RWPE1 (cell line): ENCODE data around the gene WFDC13.
"Not testable (repeated sequence)": the region's sequence is repeated elsewhere in the genome, so short reads cannot be mapped to it uniquely, and the experiment has no call there.

Source experiments
- CTCF ChIA-PET: fragments of 350-600 bp; sonication (Branson Sonifier 250); formaldehyde crosslinking; extraction: SDS; loops from one replicate; lab custom pipeline; 2021; lab: Yijun Ruan, JAX
- POLR2A ChIA-PET: fragments of 400-600 bp; formaldehyde crosslinking; extraction: SDS; loops from one replicate; lab custom pipeline; 2020; ENCODE audit warnings: antibody characterized with exemption; ENCODE audit not compliant: low non-redundant PET; lab: Yijun Ruan, JAX
- DNase-seq: peaks from one replicate; pipeline ENCODE4 v3.0.0; 2012; ENCODE audit warnings: low spot score
- H3K27ac ChIP-seq: fragments of 450-650 bp; 2 replicates; pipeline ENCODE4 v1.5.1; 2017
- CTCF ChIP-seq: fragments of 450-650 bp; conservative IDR thresholded peaks from 2 replicates; pipeline ENCODE4 v1.5.1; 2017; ENCODE audit warnings: low read depth, mild to moderate bottlenecking

WFDC13 gene

DNA sequence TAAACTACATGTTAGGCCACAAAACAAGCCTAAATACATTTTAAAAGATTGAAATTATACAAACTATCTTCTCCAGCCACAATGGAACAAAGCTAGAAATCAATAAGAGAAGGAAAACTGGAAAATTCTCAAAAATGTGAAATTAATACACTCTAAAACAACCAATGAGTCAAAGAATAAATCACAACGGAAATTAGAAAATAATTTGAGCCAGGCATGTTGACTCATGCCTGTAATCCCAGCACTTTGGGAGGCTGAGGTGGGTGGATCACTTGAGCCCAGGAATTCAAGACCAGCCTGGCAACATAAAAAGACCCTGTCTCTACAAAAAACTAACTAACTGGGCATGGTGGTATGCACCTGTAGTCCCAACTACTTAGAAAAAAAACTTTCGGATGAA is 6.3 kb upstream of the WFDC13 start:
- ChIA-PET CTCF (no interaction called here), POLR2A (no interaction called here)

GRCh38 chr20:45701104-45701503 is 734 bp upstream of the WFDC13 start:
- ChIA-PET CTCF (interaction anchor here (0.6 to 0.8 kb wide), 3 partner anchors 70 to 607 kb away, joined by 3 read pairs; no protein-coding TSS in a partner anchor), POLR2A (no interaction called here)
- no peak for DNase-seq
- no peak for TF ChIP-seq CTCF
- no peak overlapping the region for H3K27ac ChIP-seq

More for the DNA sequence above, 6.3 kb upstream of the WFDC13 start:
- no peak overlapping the region for H3K27ac ChIP-seq
- no peak for TF ChIP-seq CTCF
- DNase-seq = no peak

DNA sequence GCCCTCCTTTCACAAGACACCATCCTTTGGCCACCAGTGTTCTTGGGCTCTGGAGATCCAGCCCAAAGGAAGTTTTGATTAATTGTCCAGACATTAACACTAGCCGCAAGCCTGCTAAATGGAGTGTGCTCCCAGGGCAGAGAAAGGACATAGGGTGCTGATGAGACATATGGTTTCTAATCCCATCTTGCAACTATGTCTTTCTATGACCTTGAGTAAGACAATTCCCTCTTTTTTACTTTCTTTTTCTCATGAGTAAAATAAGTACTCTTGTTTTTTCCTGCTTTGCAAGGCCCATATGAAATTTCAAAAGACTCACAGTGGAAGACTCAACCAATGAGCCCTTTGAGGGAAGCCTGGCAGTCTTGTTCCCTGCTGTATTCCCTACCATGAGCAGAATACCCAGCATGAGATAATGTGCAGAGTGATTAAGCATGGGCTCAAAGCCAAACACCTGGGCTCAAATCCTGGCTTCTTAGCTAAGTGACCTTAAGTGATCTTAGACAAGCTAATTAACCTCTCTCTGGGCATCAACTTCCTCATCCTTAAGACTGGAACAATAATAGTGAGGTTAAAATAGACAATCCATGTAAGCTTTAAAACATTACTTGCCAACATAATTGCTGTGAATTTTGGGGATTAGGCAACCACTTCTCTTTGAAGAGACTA is 3.3 kb downstream of the WFDC13 start, which contains the start of gene WFDC10B:
TSS of gene WFDC10B (minus strand) at position 51 of the 669 bp plus-strand sequence. CDS start 19,027 bp downstream, outside the sequence.
- no peak for DNase-seq
- CTCF ChIA-PET = interaction anchor here (0.6 to 1.2 kb wide), 2 partner anchors 76 to 929 kb away, joined by 3 read pairs; partner anchors contain the start of gene WFDC10A
- POLR2A ChIA-PET = no interaction called here
- H3K27ac ChIP-seq = peak within 1 kb of the TSS; percentile 40
- no peak for TF ChIP-seq CTCF

DNA sequence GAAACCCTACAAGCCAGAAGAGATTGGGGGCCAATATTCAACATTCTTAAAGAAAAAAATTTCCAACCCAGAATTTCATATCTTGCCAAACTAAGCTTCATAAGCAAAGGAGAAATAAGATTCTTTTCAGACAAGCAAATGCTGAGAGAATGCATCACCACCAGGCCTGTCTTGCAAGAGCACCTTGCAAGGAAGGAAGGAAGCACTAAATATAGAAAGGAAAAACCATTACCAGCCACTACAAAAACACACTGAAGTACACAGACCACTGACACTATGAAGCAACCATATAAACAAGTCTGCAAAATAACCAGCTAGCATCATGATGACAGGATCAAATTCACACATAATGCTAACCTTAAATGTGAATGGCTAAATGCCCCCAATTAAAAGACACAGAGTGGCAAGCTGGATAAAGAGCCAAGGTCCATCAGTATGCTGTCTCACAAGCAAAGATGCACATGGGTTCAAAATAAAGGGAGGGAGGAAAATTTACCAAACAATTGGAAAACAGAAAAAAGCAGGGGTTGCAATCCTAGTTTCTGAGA is 14.4 kb downstream of the WFDC13 start:
- H3K27ac ChIP-seq, DNase-seq, POLR2A ChIA-PET: not testable (repeated sequence)
- CTCF ChIA-PET = interaction anchor here (0.7 kb wide), 1 partner anchor 48 kb away, joined by 5 read pairs; no protein-coding TSS in a partner anchor

GRCh38 chr20:45722047-45722446 is 20.2 kb downstream of the WFDC13 start, which contains the start of gene SPINT4:
Gene SPINT4, plus strand, starts transcription at chr20:45722347. Its CDS starts 21 bp downstream, at chr20:45722368.
- ChIA-PET CTCF (interaction anchor here (1.0 kb wide), 1 partner anchor 17 kb away, joined by 3 read pairs; no protein-coding TSS in a partner anchor), POLR2A (no interaction called here)
- DNase-seq = no peak
- H3K27ac ChIP-seq = no peak within 1 kb of the TSS
- TF ChIP-seq CTCF = no peak

DNA sequence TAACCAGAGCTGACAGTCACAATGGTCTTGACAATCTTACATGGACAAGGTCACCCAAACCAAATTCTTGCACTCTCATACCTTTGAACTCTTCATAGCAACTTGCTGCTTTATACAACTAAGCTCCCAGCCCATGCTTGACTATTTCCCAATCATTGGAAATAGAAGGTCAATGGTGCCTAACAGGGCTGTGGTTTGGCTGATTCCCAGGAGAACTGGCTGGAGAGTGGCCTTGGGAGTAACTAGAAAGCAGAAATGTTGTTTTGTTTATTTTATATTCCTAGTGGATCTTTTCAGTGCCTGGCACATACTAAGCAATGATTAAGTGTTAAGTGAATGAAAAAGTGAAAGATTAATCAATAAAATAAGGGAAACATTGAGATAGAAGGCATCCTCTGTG is 23.3 kb downstream of the WFDC13 start:
- ChIA-PET POLR2A (no interaction called here), CTCF (interaction anchor here (0.6 to 1.1 kb wide), 3 partner anchors 46 to 239 kb away, joined by 3 to 4 read pairs (median 3); no protein-coding TSS in a partner anchor)
- no peak for TF ChIP-seq CTCF
- no peak overlapping the region for H3K27ac ChIP-seq
- DNase-seq = no peak

DNA sequence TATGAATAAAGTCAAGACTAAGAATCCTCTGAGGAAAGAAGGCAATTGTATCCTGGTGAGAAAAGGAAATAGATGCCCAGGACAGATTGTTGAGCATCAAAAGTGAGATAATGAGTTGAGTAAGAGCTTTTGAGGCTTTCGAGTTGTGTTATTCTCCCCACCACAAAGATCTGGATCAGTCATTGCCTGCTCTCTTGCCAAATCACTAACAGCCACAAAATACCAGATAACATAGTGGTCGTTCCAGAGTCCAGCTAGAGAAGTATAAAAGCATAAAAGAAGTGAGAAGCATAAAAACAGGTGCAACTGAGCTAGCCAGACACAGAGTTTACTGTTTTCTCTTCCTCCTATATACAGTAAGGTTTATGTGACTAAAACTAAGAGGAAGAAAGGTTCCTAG is 25.2 kb downstream of the WFDC13 start:
- no peak for DNase-seq
- no peak overlapping the region for H3K27ac ChIP-seq
- no peak for TF ChIP-seq CTCF
- ChIA-PET CTCF (interaction anchor here (0.6 to 1.5 kb wide), 4 partner anchors 18 to 97 kb away, joined by 3 to 4 read pairs (median 4); partner anchors contain the start of gene WFDC10A), POLR2A (no interaction called here)
